Activated CD4-positive, alpha-beta T cell treated with anti-CD3 and anti-CD28 coated beads, Interleukin-2, amount 10 ng/mL, durations not matched to agents 24 days and 14 days (primary cell): ENCODE results near the gene CFH. TPM values are rescaled to one million over a fixed set of nuclear protein-coding genes. Genes with fewer than 3 reads are reported as not detected.
"Not testable (repeated sequence)": the region's sequence is repeated elsewhere in the genome, so short reads cannot be mapped to it uniquely, and the experiment has no call there.

ENCODE experiments used
- DNase-seq: peaks from one replicate; pipeline ENCODE4 v3.0.0; 2022
- H3K27ac Mint-ChIP-seq: one replicate; pipeline ENCODE4 v1.8.0; 2022; ENCODE audit warnings: mild to moderate bottlenecking, mixed read lengths
- H3K27me3 Mint-ChIP-seq: one replicate; pipeline ENCODE4 v1.8.0; 2022; ENCODE audit warnings: mixed read lengths
- H3K36me3 Mint-ChIP-seq: one replicate; pipeline ENCODE4 v1.8.0; 2022; ENCODE audit warnings: low read depth, mild to moderate bottlenecking, mixed read lengths
- H3K4me1 Mint-ChIP-seq: one replicate; pipeline ENCODE4 v1.8.0; 2021; ENCODE audit warnings: mixed read lengths
- H3K4me3 Mint-ChIP-seq: one replicate; pipeline ENCODE4 v1.8.0; 2022; ENCODE audit warnings: mild to moderate bottlenecking, moderate library complexity, mixed read lengths
- H3K9me3 Mint-ChIP-seq: one replicate; pipeline ENCODE4 v1.8.0; 2021; ENCODE audit warnings: mixed read lengths
- intact Hi-C: fragments of 100-400 bp; cut with micrococcal nuclease; formaldehyde crosslinking; loops from one replicate; pipeline ENCODE4 v1.15.1; 2023
- total RNA-seq: library from RNA; stranded (reverse); gene quantifications from 2 replicates; pipeline ENCODE4 v1.2.3, GENCODE V29; 2022

CFH gene
- total RNA-seq, 1 donor from 2014 or later = 0.16 TPM

DNA sequence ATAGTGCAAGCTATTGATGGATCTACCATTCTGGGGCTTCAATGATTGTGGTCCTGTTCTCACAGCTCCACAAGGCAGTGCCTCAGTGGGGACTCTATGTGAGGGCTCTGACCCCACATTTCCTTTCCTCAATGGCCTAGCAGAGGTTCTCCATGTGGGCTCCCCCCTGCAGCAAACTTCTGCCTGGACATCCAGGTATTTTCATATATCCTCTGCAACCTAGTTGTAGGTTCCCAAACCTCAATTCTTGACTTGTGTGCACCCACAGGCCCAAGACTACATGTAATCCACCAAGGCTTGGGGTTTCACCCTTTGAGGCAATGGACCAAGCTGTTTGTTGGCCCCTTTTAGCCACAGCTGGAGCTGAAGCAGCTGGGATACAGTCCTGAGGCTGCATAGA lies 86.9 kb downstream of the CFH start:
- Mint-ChIP-seq H3K4me3 (no peak overlapping the region), H3K4me1 (no peaks in the 10 kb centered on the region), H3K27me3 (peaks cover 1% of the 10 kb centered on the region), H3K36me3 (no peaks in the 10 kb centered on the region), H3K9me3 (no peaks in the 10 kb centered on the region), H3K27ac (no peak overlapping the region)
- no peak for DNase-seq
- intact Hi-C loops = no loop called here

DNA sequence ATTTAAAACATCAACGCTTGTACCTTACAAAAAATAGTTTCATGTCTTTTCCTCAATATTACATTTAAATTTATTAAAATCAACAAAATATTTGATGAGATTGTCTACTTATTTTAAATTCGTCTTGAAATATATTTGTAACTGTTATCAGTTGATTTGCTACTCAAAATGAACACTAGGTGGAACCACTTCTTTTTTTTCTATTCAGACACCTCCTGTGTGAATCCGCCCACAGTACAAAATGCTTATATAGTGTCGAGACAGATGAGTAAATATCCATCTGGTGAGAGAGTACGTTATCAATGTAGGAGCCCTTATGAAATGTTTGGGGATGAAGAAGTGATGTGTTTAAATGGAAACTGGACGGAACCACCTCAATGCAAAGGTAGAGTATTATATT lies 91.4 kb downstream of the CFH start:
- H3K4me3 Mint-ChIP-seq, H3K27me3 Mint-ChIP-seq, intact Hi-C loops, H3K36me3 Mint-ChIP-seq, H3K27ac Mint-ChIP-seq, DNase-seq, H3K4me1 Mint-ChIP-seq, H3K9me3 Mint-ChIP-seq: not testable (repeated sequence)

DNA sequence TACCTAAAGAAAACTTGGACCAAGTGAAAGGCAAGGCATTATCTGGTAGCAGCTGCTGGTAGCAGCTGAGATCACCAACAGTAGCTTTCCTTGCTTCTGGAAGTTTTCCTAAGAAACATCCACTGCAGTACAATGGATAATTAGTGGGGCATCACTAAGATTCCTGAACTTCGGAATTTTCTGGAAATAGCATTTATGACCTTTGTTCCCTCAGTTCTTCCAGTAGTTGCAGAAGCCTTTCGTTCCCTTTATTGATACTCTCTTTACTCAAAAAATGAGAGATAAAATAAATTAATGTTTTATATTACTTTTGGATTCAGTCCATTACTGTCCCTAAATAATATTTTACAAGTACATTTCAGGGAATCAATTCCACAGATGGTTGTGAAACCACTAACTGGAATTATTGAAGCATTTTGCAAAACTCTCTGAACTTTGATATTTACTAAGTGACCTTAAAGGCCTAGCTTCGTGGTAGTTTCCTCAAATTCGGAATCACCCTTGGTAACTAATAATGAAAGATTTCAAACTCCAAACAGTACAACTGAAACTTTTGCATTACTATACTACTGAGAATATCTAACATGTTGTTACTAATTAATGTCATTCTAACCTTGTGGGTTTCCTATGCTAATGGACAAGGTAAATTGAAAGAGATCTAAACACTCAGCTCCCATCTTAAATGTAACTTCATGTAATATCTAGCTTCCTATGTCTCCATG lies 113.3 kb downstream of the CFH start:
- H3K36me3 Mint-ChIP-seq, DNase-seq, intact Hi-C loops, H3K4me3 Mint-ChIP-seq, H3K27me3 Mint-ChIP-seq, H3K27ac Mint-ChIP-seq, H3K9me3 Mint-ChIP-seq, H3K4me1 Mint-ChIP-seq: not testable (repeated sequence)

DNA sequence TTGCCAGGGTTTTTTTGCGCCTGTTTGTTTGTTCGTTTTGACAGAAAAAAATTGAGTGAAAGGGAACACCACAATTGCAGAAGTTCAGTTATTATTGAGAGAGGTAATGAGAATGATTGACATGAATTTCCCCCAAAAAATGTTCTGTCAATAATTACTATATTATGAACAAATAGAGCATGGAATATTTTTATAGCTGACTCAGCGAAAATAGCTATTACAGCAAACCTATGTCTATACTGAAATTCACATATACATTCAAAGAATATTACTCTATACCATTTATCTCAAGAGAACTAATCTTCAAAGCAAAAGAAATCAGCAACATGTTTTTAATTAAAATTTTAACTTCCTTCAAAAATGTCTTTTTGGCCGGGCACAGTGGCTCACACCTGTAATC lies 118.0 kb downstream of the CFH start:
- H3K4me3 Mint-ChIP-seq, H3K4me1 Mint-ChIP-seq, H3K27me3 Mint-ChIP-seq, H3K9me3 Mint-ChIP-seq, H3K27ac Mint-ChIP-seq, intact Hi-C loops, H3K36me3 Mint-ChIP-seq, DNase-seq: not testable (repeated sequence)

DNA sequence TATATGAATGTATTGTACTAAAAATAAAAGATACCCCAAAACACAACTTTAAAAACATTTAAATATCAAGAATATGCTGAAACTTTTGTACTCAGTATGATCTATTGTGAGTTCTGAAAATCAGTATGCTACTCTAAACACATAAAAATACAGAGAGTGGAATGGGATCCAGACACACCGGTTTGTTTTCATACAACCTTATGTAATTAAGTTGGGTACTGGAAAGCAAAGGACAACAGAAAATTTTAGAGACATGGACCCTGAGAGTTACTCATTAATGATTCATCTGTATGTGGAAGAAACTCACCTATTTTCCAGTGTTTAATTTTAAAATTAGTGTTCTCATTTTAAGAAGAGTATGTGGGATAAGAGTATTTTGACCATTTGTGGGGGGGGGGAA lies 121.9 kb downstream of the CFH start:
- Mint-ChIP-seq H3K36me3 (no peaks in the 10 kb centered on the region), H3K9me3 (no peaks in the 10 kb centered on the region), H3K27ac (no peak overlapping the region), H3K27me3 (no peaks in the 10 kb centered on the region), H3K4me1 (no peaks in the 10 kb centered on the region), H3K4me3 (no peak overlapping the region)
- intact Hi-C loops = no loop called here
- no peak for DNase-seq

DNA sequence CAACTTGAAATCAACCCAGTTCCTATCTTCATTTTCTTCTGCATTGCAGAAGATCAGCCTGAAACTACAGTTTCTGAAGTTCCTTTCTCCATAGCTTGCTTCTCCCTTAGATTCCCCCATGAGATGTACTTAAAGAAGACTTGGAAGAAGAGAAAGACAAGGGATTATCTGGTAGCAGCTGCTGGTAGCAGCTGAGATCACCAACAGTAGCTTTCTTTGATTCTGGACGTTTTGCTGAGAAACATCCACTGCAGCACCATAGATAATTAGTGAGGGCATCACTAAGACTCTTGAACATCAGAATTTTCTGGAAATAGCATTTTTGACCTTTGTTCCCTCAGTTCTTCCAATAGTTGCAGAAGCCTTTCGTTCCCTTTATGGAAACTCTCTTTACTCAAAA lies 122.3 kb downstream of the CFH start:
- no peaks in the 10 kb centered on the region for H3K27me3 Mint-ChIP-seq
- H3K4me3 Mint-ChIP-seq = no peak overlapping the region
- no peak overlapping the region for H3K27ac Mint-ChIP-seq
- intact Hi-C loops = no loop called here
- no peaks in the 10 kb centered on the region for H3K9me3 Mint-ChIP-seq
- H3K36me3 Mint-ChIP-seq = no peaks in the 10 kb centered on the region
- no peak for DNase-seq
- H3K4me1 Mint-ChIP-seq = no peaks in the 10 kb centered on the region

DNA sequence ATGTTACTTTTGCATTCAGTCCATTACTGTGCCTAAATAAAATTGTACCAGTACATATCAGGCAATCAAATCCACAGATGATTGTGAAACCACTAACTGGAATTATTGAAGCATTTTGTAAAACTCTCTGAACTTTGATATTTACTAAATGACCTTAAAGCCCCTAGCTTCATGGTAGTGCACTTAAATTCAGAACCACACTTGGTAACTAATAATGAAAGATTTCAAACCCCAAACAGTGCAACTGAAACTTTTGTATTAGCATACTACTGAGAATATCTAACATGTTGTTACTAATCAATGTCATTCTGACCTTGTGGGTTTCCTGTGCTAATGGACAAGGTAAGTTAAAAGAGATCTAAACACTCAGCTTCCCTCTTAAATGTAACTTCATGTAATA lies 122.8 kb downstream of the CFH start, which contains the start of gene CFHR3:
CFHR3 (plus strand) TSS at position 238 of the 400 bp plus-strand sequence; CDS start at position 285, 47 bp downstream.
- Mint-ChIP-seq H3K4me1 (no peaks in the 10 kb centered on the region), H3K9me3 (no peaks in the 10 kb centered on the region), H3K27ac (no peak within 1 kb of the TSS), H3K27me3 (no peaks in the 10 kb centered on the region), H3K4me3 (no peak within 1 kb of the TSS), H3K36me3 (no peaks in the 10 kb centered on the region)
- intact Hi-C loops = no loop called here
- DNase-seq = no peak

DNA sequence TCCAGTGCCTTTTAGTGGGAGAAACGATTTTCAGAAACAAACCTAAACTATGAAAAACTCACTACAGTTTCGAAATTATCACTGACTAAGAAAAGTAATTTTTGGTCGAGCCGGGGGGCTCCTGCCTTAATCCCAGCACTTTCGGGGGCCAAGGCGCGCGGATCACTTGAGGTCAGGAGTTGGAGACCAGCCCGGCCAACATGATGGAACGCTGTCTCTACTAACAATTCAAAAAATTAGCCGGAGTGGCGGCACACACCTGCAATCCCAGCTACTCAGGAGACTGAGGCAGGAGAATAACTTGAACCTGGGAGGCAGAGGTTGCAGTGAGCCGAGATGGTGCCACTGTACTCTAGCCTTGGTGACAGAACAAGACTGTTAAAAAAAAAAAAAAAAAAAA lies 125.8 kb downstream of the CFH start:
- H3K4me1 Mint-ChIP-seq = no peaks in the 10 kb centered on the region
- H3K36me3 Mint-ChIP-seq = no peaks in the 10 kb centered on the region
- H3K27me3 Mint-ChIP-seq = no peaks in the 10 kb centered on the region
- intact Hi-C loops = no loop called here
- H3K9me3 Mint-ChIP-seq = no peaks in the 10 kb centered on the region
- H3K27ac Mint-ChIP-seq = no peak overlapping the region
- no peak overlapping the region for H3K4me3 Mint-ChIP-seq
- DNase-seq = no peak

DNA sequence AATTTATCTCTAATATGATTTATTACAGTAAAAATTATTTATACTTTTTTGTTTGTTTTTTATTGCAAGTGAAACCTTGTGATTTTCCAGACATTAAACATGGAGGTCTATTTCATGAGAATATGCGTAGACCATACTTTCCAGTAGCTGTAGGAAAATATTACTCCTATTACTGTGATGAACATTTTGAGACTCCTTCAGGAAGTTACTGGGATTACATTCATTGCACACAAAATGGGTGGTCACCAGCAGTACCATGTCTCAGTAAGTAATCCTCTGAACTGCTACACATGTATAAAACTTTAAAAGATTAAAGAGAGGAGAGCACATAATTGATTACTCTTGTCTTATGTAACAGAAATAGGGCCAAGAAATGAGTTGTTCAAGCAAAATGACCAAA lies 127.2 kb downstream of the CFH start:
- H3K4me3 Mint-ChIP-seq = no peak overlapping the region
- no peaks in the 10 kb centered on the region for H3K9me3 Mint-ChIP-seq
- H3K4me1 Mint-ChIP-seq = no peaks in the 10 kb centered on the region
- H3K36me3 Mint-ChIP-seq = no peaks in the 10 kb centered on the region
- no peaks in the 10 kb centered on the region for H3K27me3 Mint-ChIP-seq
- intact Hi-C loops = no loop called here
- DNase-seq = no peak
- no peak overlapping the region for H3K27ac Mint-ChIP-seq

DNA sequence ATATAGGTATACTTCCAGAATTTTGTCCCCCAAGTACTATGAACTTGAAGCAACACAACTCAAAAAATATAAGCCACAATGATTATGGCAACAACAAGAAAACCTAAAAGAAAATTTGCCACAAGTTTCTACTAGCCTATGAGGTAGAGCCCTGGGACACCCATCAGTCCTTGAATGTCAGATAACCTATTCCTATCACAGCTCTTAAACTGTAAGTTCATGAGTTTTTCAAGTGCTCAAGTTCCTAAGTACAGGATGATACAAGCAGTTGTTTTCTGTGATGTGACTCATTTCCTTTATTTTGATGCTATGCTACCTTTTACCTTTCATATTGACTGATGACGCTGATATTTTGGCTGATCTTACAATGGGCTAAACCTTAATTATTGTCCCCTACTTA lies 139.4 kb downstream of the CFH start:
- intact Hi-C loops, H3K9me3 Mint-ChIP-seq, H3K4me1 Mint-ChIP-seq, H3K27me3 Mint-ChIP-seq, H3K4me3 Mint-ChIP-seq, H3K36me3 Mint-ChIP-seq, H3K27ac Mint-ChIP-seq, DNase-seq: not testable (repeated sequence)

DNA sequence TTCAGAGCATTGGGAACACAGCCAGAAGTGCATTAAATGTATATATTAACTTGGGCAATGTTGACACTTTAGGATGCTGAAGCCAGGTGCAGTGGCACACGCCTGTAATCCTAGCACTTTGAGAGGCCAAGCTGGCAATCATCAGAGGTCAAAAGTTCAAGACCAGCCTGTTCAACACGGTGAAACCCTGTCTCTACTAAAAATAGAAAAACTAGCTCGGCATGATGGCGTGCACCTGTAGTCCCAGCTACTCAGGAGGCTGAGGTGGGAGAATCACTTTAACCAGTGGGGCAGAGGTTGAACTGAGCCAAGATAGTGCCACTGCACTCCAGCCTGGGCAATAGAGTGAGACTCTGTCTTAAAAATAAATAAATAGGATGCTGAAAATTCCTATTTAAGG lies 142.3 kb downstream of the CFH start:
- H3K36me3 Mint-ChIP-seq, H3K4me3 Mint-ChIP-seq, H3K27ac Mint-ChIP-seq, H3K27me3 Mint-ChIP-seq, DNase-seq, H3K9me3 Mint-ChIP-seq, intact Hi-C loops, H3K4me1 Mint-ChIP-seq: not testable (repeated sequence)

Other genes with a start within 250 kb of the CFH start
- not detected in 2 replicates for gene KCNT2, start 43.6 kb upstream of the CFH start, total RNA-seq
- gene CFHR3, start 122.8 kb downstream of the CFH start, total RNA-seq = not detected in 2 replicates
- not detected in 2 replicates for gene CFHR1, start 167.7 kb downstream of the CFH start, total RNA-seq
- gene CFHR4, start 236.0 kb downstream of the CFH start, total RNA-seq = not detected in 2 replicates